ENCODE results near the gene LDLRAD4.
A peak's percentile ranks its signal among the peaks of the same experiment; 100 is the strongest.

The LDLRAD4 gene

DNA sequence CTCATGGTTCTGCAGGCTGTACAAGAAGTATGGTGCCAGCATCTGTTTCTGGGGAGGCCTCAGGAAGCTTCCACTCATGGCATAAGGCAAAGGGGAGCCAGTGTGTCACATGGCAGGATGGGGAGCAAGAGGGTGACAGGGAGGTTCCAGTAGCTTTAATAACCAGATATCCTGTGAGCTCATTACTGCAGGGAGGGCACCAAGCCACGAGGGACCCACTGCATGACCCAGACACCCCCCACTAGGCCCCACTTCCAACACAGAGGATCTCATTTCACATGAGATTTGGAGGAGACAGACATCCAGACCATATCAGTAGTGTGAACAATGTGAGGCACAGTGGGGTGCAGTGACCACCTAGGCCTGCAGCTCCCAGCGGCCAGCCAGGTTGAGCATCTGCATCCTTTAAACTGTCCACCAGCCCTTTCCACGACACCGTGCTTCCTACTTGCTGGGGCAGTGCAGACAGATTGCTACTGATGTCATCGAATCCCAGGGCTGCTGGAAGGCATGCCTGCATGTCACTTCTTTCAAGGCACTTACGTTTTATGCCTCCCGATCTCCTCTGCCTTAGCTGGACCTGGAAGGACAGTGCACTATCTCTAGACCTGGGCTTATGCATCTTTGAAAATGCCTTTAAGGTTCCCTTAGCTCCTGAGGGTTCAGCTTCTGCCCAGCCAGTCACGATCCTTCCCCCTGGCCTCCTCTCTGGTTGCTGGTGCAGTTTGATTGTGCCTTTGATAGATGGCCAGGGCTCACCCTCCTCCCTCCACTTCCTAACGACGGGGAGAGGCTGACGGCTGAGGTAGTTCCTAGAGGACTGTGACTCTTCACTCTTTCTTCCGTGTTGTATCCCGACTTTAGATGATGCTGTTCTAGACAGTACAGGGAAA lies 333.5 kb downstream of the LDLRAD4 start:
- TF ChIP-seq CTCF (IDR thresholded peaks at IDR 0.05; ENCODE audit: insufficient read depth, low read depth, low read length, missing control alignments): no peak
- H3K4me3 ChIP-seq (ENCODE audit: low read length): no peak overlapping the region
- DNase-seq (ENCODE audit: low read depth): no peak

- no peak for DNase-seq (ENCODE audit: low read depth)
- no peak overlapping the region for H3K4me3 ChIP-seq (ENCODE audit: low read length)
- TF ChIP-seq CTCF (IDR thresholded peaks at IDR 0.05; ENCODE audit: insufficient read depth, low read depth, low read length, missing control alignments): no peak
Measured at GRCh38 chr18:13553449-13553848, 334.9 kb downstream of the LDLRAD4 start.

GRCh38 chr18:13555192-13555591 lies 336.6 kb downstream of the LDLRAD4 start:
- H3K4me3 ChIP-seq (ENCODE audit: low read length): no peak overlapping the region
- no peak for TF ChIP-seq CTCF (IDR thresholded peaks at IDR 0.05; ENCODE audit: insufficient read depth, low read depth, low read length, missing control alignments)
- no peak for DNase-seq (ENCODE audit: low read depth)

DNA sequence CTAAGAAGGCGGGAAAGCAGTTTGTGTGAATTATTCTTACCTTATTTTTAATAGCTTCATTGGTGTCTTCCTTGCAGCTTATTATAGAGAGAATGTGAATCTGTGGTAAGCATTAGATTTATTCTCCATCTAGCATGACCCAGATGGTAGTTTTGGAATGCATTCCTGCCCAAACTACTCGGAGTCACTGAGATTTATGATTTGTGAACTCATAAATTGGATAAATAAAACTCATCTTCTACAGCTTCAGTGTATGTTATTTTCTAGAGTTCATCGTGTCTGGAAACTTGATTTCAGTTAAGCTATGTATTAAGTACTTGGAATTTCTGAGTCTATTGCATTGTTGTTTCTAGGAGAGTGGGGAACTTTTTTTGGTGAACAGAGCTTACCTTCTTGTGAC lies 337.3 kb downstream of the LDLRAD4 start:
- DNase-seq (ENCODE audit: low read depth): no peak
- TF ChIP-seq CTCF (IDR thresholded peaks at IDR 0.05; ENCODE audit: insufficient read depth, low read depth, low read length, missing control alignments): no peak
- H3K4me3 ChIP-seq (ENCODE audit: low read length): no peak overlapping the region

DNA sequence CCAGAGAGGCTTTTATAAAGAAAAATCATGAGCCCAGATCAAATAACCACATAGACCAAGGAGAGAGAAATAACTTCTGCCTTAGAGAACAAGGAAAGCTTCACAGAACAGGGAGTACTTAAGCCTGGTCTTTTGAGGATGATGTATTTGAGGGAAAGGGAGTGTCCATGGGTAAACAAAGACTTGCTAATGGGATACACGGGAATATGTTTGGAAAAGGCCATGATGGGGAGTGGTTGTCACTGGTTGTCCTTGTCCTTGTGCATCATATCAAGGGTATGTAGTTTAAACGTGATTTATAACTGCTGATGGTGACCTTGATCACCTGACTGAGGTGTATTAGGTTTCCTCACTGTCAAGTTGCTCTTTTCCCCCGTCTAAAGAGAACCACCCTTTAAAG lies 337.9 kb downstream of the LDLRAD4 start:
- TF ChIP-seq CTCF (IDR thresholded peaks at IDR 0.05; ENCODE audit: insufficient read depth, low read depth, low read length, missing control alignments): no peak
- no peak for DNase-seq (ENCODE audit: low read depth)
- no peak overlapping the region for H3K4me3 ChIP-seq (ENCODE audit: low read length)

DNA sequence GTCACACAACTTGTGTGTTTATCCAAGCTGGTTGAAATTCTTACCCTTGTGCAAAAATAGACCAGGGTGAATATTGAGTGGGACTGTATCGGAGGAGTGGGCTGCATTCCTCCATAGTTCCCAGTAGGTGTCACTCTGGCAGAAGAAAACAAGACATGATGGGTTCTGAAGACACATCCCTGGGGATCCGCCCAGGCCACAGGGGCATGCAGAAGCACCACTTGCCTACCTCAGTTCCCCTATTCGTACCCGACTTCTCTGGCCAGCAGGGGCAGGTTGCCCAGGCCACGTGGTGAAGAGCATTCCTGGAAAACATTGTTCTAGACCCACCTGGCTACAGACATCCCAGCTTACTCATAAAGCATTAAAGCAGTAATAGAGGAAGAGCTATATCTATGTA lies 339.6 kb downstream of the LDLRAD4 start:
- no peak overlapping the region for H3K4me3 ChIP-seq (ENCODE audit: low read length)
- peak; percentile 63 for TF ChIP-seq CTCF (IDR thresholded peaks at IDR 0.05; ENCODE audit: insufficient read depth, low read depth, low read length, missing control alignments)
- DNase-seq (ENCODE audit: low read depth): peak; percentile 44

GRCh38 chr18:13558790-13559189 lies 340.2 kb downstream of the LDLRAD4 start:
- no peak overlapping the region for H3K4me3 ChIP-seq (ENCODE audit: low read length)
- DNase-seq (ENCODE audit: low read depth): no peak
- no peak for TF ChIP-seq CTCF (IDR thresholded peaks at IDR 0.05; ENCODE audit: insufficient read depth, low read depth, low read length, missing control alignments)

All from epithelial cell of esophagus (primary cell).